SK-N-MC (cell line): ENCODE results near the gene NOTCH2NLA.
"Not testable (repeated sequence)": the region's sequence is repeated elsewhere in the genome, so short reads cannot be mapped to it uniquely, and the experiment has no call there.

Experiments
- EZH2 ChIP-seq: fragments of 200-600 bp; sonication (generic); IDR thresholded peaks from one replicate; pipeline ENCODE4 v1.6.1; 2017; ENCODE audit warnings: antibody characterized with exemption
- FOXP2 ChIP-seq: optimal IDR thresholded peaks from 2 replicates; pipeline ENCODE3; 2011; ENCODE audit warnings: mild to moderate bottlenecking, moderate library complexity; ENCODE audit not compliant: insufficient read depth; ENCODE audit errors: extremely low read length, control extremely low read depth
- POLR2AphosphoS5 ChIP-seq: IDR thresholded peaks from 2 replicates; pipeline ENCODE4 v1.6.1; 2012; ENCODE audit warnings: mild to moderate bottlenecking, low read depth, low read length, borderline replicate concordance

DNA sequence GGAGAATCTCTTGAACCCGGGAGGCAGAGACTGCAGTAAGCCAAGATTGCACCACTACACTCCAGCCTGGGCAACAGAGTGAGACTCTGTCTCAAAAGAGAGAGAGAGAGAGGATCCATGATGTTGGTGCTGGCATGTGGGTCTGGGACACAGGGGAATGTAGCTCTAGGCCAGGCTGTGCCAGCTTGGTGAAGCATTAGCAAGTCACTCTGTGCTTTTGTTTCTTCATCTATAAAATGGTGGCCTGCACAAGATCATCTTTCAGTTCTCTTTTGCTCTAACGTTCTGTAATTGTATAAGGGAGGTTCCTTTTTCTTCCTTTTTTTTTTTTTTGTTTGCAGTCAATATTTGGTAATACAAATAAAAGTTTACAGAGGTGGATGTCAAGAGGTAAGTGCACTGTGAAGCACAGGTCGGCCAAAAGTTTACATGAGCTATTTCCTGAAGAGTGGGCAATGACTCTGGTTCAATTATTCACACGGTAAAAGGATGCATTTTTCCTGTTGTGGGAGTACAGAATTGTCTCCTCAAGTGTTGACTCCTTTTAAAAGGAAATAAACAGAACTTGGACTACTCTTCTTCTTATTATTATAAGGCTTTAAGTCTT lies 24.5 kb upstream of the NOTCH2NLA start:
- TF ChIP-seq EZH2, POLR2AphosphoS5, FOXP2: not testable (repeated sequence)
